Spleen (tissue), 7 donors: ENCODE measurements around the gene NINJ1.

ENCODE experiments used
- POLR2AphosphoS5 ChIP-seq, 3 donors: sonication (generic); formaldehyde crosslinking; IDR thresholded peaks; one replicate each; pipeline ENCODE4 v1.5.1; 2017; ENCODE audit warnings: antibody characterized with exemption in 3 of 3
- TF ChIP-seq, protein P1 (sequence below), 11 experiments: fragments of 200-600 bp in 7 of 11; fragments of 450-650 bp in 4 of 11; sonication (generic) in 4 of 11; IDR thresholded peaks in 8 of 11; conservative IDR thresholded peaks in 3 of 11; 1 replicate in 7 of 11; 2 replicates in 4 of 11; pipeline versions ENCODE4 v1.4.0 to v1.8.0; 2016 to 2021; ENCODE audit warnings: antibody characterized with exemption in 11 of 11, inconsistent platforms in 4 of 11, mild to moderate bottlenecking in 1 of 11
- donor health status: DM: no; HTN: no; CAD: no; lungs with moderate emphysema.
- donor health status: DM: no; HTN: no; CAD: no.
- donor health status: DM: no; HTN: no; CAD: no.

DNA sequence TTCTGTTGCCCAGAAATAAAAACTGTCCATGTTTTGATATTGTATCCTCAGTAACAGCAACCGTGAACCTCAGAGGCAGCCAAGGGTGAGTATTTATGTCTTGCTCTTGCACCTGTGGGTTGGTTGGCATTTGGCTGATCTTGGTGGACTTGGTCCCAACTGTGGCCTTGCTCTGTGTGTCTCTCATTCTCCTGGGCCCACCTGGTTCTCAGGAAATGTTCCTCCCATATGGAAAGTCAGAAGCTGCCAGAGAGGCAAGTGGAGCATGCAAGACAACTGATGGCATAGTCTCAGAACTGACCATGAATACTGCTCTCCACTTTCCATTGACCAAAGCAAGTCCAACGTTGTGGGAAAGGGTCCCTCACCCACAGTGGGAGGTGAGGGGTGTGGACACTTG is 13.6 kb upstream of the NINJ1 start:
- TF ChIP-seq, protein P1, sequence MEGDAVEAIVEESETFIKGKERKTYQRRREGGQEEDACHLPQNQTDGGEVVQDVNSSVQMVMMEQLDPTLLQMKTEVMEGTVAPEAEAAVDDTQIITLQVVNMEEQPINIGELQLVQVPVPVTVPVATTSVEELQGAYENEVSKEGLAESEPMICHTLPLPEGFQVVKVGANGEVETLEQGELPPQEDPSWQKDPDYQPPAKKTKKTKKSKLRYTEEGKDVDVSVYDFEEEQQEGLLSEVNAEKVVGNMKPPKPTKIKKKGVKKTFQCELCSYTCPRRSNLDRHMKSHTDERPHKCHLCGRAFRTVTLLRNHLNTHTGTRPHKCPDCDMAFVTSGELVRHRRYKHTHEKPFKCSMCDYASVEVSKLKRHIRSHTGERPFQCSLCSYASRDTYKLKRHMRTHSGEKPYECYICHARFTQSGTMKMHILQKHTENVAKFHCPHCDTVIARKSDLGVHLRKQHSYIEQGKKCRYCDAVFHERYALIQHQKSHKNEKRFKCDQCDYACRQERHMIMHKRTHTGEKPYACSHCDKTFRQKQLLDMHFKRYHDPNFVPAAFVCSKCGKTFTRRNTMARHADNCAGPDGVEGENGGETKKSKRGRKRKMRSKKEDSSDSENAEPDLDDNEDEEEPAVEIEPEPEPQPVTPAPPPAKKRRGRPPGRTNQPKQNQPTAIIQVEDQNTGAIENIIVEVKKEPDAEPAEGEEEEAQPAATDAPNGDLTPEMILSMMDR (IDR thresholded peaks at IDR 0.05 in 8 of 11, conservative IDR thresholded peaks at IDR 0.05 in 3 of 11), result no peak
- no peak for TF ChIP-seq POLR2AphosphoS5 (IDR thresholded peaks at IDR 0.05)
